Sciatic nerve (tissue), 2 donors: ENCODE data around the gene FILIP1L. TPM values are rescaled to one million over a fixed set of nuclear protein-coding genes. Genes with fewer than 3 reads are reported as not detected.

ENCODE experiments used
- ATAC-seq: fragments of 200-7000 bp; cut with Tn5 transposase; one replicate; pipeline ENCODE4 v1.9.1; 2020; ENCODE audit warnings: mild to moderate bottlenecking, moderate library complexity
- DNase-seq: peaks from one replicate; pipeline ENCODE4 v3.0.0-alpha.2; 2020; ENCODE audit warnings: low spot score
- intact Hi-C: fragments of 100-400 bp; cut with DNase I; formaldehyde crosslinking; loops from one replicate; pipeline ENCODE4 v1.14.2; 2022
- total RNA-seq: library from RNA; stranded (reverse); fragmentation: NEBNext Ultra II Directional; extraction: Animal tissue kit (Norgen Biotek cat#: 25700); gene quantifications from one replicate; pipeline ENCODE4 v1.2.1, GENCODE V29; 2021
- donor health status: DM: no; HTN: no; CAD: no.
- donor health status: DM: no; HTN: no; CAD: no.

The FILIP1L gene
- total RNA-seq, 1 donor from 2014 or later: 36.2 TPM

DNA sequence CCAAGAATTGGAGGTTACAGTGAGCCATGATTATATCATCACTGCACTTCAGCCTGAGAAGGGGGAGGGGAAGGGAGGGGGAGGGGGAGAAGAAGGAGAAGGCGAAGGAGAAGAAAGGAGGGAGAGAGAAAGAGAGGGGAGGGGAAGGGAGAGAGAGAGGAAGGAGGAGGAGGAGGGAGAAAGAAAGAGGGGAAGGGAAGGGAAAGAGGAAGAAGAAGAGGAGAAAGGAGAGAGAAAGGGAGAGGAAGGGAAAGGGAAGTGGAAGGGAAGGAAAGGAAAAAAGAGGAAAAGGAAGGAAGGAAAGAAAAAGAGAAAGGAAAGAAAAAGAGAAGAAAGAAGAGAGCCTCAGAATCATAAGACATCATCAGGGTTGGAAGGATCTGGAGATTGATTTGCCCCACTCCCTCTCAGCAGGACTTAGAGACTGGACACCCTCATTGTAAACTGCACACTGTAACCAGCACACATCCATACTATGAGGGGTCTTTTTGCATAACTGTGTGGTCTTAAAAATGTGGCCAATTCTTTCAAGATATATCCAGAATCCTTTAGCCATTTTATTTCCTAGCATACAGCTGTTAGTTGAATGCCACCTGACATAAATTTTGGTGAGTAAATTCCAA, 165.7 kb downstream of the FILIP1L start:
- ATAC-seq: no peak
- intact Hi-C loops: no loop called here
- DNase-seq: no peak

DNA sequence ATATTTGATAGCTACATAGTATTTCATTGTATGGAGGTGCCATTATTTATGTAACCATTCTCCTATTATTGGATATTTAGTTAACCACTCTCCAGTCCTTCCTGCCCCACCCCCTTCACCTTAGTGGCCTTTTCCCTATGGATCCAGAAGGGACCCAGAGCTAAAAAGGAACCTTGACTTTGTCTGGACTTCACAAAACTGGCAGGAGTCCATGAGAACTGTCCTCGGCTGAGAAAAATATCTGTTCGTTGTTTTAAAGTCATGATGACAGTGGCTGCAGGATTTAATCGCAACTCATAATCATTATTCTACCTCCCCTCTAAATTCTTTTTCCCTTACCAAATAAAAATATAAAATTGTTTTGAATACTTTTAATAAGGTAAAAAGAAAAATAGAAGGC, 166.9 kb downstream of the FILIP1L start:
- ATAC-seq (no peak), DNase-seq (no peak)
- intact Hi-C loops: no loop called here

DNA sequence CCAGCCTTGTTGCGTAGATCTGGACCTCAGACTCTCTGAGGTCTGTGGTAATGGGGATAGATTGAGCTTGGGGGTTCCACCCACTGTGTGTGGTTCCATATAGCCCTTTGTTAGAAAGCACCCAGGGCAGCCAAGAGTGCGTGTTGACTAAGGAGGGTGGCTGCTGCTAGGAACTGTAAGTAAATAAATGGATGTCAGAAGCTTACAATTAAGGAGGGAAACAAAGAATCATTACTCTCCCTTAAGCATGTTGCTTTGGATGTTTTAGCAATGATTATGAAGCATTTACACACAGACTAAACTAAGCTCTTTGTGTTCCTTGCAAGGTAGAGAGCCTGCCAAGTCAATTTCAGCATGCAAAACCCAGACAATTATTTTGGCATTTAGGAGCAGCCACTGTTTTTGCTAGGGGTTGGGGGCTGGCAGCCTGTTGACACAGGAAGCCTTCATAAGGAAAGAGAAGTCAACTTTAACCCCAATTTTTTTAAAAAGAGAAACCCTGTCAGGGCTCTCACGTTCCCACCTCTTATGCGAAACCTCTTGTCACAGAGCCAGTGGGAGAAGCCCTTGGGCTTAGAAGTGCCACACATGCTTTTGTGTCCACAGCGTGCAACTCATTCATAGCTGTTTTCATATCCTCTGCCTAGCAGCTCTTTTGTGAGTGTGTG, 168.8 kb downstream of the FILIP1L start:
- intact Hi-C loops: no loop called here
- ATAC-seq: peak; percentile 68
- DNase-seq: no peak

DNA sequence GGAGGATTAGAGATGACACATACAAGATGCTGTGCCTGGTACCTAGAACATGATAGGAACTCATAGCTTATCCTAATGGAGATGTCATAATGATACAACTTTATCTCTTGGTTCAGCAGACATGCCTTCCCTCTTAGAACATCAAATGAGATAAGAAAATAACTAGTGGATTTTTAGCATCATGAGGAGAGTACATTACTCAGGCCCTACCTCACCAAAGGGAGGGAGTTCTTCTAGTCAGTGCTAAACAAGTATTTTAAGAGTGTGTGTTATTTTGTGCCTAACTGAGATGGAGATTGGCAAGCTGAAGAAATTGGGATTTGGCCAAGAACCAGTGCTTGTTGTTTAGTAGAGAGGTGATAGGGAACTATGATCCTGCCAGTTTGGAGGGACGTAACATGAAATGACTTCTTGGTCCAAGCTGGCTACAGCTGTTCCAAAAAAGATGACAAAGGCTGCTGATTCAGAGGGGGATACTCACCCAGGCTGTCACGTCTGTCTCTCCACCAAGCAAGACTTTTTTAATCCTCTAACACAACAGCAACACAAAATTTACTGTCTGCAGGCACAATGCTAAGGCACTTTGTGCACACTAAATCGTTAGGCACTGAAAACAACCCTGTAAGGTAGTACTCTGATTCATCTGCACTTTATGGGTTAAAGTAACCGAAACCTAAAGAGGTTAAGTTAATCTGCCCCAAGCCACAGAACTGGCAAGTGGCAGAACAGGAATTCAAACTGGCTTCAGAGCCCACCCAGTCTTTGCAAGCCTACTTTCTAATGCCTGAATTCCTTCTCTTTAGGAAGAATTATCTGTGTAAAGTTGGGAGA, 170.2 kb downstream of the FILIP1L start:
- ATAC-seq: no peak
- DNase-seq: no peak
- intact Hi-C loops: no loop called here

DNA sequence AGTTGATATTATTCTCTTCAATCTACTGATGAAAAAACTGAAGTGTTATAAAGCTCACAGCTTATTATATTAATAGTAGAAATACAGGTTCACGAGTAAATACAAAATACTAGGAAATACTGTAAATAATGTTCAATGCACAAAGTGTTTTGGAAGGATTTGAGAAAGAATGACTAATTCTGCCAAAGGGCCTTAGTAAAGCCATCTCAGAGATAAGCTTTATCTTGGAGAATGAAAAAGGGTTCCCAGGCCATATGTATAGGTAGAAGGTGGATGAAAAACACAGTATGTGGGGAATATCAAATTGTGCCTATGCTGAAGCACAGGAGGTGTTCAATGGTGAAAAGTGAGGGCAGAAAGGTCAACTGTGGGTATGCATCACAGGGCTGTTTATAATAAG, 173.1 kb downstream of the FILIP1L start:
- no peak for ATAC-seq
- intact Hi-C loops: no loop called here
- no peak for DNase-seq

DNA sequence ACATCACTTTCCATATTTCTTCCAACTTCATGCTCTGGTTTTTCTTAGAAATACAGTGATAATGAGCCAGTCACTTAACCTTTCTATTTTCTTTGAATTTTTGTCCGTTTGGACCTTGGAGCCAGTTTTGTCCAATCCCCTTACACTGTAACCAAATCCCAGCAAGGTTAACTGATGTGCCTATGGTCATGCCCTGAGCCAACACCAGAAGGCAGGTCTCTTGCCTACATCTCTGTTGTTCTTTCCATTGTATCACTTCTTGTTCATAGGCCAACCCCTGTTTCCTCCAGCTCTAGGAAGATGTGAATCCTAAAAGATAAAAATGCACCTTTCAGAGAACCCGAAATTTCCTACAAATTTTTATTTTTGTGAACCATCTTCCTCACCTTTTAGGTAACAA, 174.0 kb downstream of the FILIP1L start:
- DNase-seq: no peak
- peak; percentile 51 for ATAC-seq
- intact Hi-C loops: no loop called here

DNA sequence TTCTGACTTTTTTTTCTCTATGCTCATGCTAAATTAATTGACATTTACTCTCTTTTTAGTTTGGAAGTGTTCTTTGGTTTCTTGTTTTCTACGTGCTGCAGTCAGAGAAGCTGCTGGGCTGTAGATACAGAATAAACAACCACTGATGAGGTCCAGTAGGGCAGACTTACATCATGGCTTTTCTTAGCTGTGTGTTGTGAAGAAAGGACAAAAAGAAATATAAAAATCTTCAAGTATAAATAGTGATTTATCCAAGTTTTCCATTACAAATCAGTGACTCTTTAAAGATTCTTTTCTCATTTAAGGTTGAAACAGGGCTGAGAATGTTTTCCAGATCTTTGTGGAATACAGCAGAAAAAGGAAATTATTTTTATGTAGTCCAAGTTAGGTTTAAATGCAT, 174.4 kb downstream of the FILIP1L start:
- no peak for DNase-seq
- intact Hi-C loops: no loop called here
- peak; percentile 50 for ATAC-seq

DNA sequence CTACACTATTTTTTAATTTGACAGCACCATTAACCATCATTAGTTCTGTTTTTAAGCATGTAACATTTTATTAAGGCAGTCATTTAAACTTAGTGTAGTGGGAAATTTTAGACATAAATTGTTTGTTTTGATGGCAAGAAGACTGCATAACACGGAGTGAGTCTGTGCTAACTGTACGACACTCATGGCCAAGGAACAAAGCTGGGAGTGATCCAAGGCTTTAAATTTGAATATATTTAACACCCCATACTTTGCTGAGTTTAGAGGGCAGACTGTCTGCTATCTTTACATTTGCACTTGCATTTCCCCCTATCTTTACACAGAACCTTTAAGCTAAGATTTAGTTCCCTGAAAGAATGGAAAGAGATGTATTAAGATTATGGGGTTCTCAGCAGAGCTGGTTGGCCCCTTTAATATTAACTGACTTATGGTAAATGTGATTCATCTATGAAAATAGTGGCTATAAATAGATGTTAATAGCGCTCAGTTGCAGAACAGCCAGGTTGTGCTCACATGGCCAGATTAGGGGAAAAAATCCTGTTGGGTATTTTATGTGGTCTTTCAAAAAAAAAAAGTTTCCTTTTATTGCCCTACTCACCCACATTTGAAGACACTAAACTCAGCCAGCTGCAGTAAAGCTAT, 175.9 kb downstream of the FILIP1L start:
- intact Hi-C loops: no loop called here
- ATAC-seq (no peak), DNase-seq (no peak)

DNA sequence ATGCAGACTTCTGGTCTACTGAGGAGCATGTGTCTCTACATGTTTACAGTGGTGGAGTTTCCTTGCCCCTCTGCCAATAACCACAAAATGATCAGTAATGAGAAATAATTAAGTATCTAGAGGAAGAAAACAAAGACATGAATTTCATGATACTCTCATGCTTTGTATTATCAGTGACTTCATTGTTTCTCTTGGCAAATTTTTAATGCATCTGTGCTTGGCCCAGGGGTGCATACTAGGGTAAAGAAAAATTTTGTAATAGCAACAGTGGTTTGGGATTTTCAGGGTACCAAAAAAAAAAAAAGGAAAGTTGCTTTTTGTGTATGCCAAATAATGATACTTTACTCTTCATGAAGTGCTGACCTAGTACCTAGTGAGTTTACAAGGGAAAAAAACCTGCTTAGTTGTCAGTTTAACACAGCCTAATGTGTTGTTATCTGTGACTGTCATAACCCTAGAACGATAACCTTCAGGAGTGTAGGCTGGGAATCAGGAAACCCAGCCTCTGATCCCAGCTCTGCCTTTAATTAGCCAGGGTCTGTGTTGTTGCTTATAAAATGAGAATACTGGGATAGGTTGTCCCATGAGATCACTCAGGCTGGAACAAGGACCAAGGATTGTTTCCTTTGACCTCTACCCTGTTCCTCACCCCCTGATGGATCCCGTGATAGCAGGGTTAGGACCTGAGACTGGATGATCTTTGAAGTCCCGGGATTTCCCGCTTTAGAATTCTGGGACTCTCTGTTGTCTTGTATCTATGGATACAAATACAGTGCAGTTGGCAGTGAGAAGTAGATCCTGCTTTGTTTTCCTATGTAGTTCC, 179.1 kb downstream of the FILIP1L start:
- intact Hi-C loops: no loop called here
- ATAC-seq: peak; percentile 78

DNA sequence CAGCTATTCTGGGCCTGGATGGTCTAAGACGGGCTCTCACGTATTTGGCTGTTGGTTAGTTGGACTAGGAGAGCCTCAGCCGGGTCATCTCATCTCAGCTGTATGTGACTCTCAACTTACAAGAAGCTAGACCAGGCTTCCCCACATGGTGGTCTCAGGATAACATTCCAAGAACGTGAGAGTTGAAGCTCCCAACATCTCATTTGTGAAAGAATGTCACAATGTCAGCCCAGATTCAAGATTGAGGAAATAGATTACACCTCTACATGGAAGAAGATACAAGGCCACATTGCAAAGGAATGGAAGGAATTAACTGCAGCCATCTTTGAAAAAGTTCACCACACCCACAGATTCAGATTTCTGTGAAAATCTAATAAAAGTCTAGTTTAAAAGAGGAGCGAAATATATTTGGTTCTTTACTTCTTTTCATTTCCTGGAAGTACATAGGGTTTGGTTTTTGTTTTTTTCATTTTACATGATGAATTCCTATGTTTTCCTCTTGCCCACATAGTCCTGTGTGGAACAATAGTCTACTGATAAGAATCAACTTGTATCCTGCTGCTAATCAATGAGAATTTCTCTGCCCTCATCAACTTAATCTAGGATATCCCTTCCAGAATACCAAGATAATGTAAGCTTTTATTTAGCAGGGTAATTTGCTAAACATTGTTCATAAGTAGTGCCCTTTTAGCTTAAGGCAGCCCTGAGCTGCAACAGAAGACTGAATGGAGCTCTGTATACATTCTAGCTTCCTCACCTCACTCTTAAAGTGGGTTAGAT, 180.1 kb downstream of the FILIP1L start:
- no peak for ATAC-seq

More for the DNA sequence above, 179.1 kb downstream of the FILIP1L start:
- DNase-seq: no peak

DNA sequence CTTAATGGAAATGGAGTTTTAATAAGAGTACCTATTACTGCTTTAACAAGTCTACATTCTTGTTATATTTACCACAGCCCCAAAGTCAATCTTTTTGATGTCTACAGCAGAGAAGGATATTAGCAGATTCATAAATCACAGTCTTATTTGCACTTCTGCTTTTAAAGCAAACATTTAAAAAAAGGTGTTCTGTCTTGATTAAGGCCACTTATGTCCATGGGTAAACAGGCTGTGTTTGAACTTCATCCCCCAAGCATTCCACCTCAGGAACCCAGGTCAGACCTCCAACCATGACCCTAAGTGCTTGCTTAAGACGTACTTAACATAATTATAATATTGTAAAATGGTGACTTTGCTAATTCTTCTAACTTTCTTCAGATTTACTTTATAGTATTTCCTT, 183.2 kb downstream of the FILIP1L start:
- intact Hi-C loops: no loop called here
- DNase-seq (no peak), ATAC-seq (no peak)

More for the DNA sequence above, 180.1 kb downstream of the FILIP1L start:
- intact Hi-C loops: no loop called here
- DNase-seq: no peak

DNA sequence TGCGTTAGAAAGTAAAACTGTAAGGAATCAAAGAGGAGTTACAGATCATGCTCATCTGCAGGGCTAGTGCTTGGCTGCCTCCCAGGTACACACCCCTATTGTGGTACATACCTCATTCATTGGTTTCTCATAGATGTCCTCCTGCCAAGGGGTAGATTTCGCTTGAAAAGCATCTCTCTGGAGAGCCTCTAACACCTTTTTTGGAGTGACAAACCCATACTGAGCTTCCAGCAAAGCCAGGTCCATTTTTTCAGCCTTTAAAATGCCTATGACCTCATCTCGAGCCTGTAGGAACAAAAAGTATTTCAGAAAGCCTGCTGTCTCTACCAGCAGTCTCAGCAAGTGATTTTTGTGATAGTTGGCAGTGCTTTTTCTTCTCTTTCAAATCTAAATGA, 184.6 kb downstream of the FILIP1L start:
- ATAC-seq (peak; percentile 84), DNase-seq (peak; percentile 77)
- intact Hi-C loops: no loop called here

DNA sequence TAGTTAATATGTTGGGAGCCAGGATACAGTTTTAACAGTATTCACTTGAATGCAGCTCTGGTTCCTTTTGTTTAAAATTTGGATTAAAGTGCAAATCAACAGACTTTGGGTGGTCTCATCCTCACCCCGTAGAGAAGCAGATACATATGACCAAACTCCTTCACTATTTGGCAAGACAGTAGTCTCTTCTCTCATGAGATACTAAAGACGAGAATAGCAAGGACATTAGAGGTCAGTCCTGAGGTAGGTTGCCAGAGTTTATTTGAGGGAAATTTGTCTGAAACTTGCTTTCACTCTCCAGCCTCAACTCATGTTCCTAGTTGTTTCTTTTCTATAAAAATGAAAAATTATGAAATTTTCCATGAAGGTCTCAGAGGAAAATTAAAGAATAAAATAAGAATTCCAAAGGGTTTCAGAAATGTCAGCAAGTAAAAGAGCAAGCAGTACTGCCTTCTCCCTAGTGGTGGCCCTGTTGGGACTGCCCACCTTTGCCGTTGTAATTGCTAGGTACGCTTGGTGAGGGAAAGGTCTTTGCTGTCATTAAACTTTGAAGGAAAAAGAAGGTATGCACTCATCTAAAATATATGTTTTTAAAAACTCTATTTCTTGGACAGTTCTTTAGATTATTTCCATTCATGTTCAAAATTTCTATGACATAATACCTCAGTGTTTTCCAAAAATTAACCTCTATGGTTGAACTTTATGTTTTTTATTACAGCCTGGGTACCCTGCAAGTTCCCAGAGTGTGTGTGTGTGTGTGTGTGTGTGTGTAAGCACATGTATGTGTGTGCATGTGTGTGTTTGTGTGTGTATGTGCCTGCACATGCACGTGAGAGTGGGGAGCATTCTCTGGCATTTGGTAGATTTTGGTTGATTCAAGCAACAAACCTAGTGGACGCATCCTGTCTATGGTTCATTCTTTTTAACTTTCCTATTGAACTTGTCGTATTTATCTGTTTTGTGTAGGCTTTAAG, 185.2 kb downstream of the FILIP1L start:
- DNase-seq (no peak), ATAC-seq (peak; percentile 81)
- intact Hi-C loops: no loop called here

DNA sequence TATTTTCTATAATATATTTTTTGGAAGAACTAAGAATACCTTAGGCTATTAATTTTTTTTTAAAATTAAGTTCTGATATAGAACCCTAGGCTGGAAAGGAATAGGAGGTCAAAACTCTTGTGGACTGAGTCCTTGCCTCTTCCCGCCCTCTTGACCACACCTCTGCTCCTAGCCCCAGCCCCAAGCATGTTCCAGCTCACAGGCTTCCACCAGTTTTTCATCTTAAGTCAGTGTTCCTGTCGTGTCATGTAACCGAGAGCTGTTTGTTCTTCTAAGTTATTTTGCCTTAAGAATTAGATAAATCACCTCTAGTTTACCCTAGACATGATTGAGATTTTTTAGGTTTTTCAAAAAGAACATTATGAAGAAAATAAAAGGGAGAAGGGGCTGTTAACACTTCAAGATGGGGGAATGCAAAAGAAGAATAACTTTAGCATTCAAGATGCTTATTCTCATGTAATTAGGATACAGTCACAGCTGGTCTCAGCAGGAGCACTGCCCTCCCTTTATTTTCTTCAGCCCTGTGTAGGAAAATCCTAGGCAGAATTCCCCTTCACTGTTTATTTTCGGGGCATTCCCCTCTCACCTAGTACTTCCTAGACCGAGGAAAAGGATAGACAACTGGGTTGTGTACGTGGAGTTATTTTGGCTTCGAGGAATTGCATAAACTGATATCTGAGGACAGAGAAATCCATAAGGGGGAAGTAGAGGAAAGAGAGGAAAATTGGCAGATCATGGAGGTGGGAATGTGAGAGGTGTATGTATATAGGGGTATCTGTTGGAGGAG, 186.4 kb downstream of the FILIP1L start:
- ATAC-seq: peak; percentile 8
- no peak for DNase-seq
- intact Hi-C loops: no loop called here

DNA sequence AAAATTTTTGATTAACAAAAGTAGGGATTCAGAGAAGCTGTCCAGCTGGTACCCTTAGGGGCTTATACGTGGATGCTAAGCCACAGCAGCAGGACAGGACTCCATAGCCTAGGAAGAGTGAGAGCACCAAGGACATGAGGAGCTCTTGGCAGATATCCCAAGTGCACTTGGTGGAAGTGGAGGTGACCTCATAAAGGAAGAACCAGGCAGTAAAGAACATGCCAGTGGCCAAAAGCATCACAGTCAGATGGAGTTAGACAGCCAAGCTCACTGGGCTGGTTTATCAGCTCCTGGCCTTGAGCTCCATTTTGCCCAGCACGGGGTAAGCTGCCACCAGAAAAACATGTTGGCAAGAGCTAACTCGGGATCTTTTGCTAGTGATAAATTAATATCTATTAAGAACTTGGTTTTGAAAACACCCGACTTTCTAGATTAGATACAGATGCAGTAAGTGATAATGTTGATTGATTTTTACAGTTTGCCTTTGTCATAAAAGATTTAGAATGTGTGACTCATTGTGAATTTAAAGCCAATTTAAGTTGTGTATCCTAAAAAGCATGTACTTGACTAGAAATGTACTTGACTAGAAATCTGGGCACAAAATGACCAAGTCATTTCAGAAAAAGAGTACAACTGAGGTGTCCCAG, 188.6 kb downstream of the FILIP1L start:
- no peak for DNase-seq
- ATAC-seq: peak; percentile 11
- intact Hi-C loops: no loop called here

DNA sequence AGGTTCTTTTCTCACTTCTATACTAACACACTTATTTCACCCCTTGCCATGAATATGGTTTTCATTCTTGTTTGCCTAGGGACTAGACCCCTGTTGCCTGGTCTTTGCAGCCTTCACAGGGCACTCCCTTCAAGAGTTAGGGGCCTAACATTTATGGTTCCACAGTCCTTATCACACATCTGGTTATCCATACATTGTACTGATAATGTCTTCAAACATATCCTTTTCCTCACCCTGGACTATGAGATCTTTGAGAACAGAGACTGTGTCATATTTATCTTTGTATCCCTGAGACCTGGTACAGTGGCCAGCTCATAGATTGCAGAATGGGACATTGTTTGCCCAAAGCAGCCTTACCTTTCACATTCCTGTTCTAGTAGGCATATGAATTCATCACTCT, 190.4 kb downstream of the FILIP1L start:
- ATAC-seq: no peak
- intact Hi-C loops: no loop called here
- no peak for DNase-seq
